C4-2B (cell line): ENCODE data around the gene GPR87.

Experiments
- H3K27ac ChIP-seq: fragments of 450-650 bp; 2 replicates; pipeline ENCODE4 v1.5.1; 2017
- ZFX ChIP-seq: fragments of 450-650 bp; IDR thresholded peaks from 2 replicates; pipeline ENCODE4 v1.6.1; 2017
- TF ChIP-seq, protein P1 (sequence below): fragments of 450-650 bp; conservative IDR thresholded peaks from 2 replicates; pipeline ENCODE4 v1.5.1; 2017; ENCODE audit warnings: mild to moderate bottlenecking

GPR87 gene

GRCh38 chr3:151299006-151299405 lies 17.6 kb downstream of the GPR87 start:
- TF ChIP-seq, protein P1, sequence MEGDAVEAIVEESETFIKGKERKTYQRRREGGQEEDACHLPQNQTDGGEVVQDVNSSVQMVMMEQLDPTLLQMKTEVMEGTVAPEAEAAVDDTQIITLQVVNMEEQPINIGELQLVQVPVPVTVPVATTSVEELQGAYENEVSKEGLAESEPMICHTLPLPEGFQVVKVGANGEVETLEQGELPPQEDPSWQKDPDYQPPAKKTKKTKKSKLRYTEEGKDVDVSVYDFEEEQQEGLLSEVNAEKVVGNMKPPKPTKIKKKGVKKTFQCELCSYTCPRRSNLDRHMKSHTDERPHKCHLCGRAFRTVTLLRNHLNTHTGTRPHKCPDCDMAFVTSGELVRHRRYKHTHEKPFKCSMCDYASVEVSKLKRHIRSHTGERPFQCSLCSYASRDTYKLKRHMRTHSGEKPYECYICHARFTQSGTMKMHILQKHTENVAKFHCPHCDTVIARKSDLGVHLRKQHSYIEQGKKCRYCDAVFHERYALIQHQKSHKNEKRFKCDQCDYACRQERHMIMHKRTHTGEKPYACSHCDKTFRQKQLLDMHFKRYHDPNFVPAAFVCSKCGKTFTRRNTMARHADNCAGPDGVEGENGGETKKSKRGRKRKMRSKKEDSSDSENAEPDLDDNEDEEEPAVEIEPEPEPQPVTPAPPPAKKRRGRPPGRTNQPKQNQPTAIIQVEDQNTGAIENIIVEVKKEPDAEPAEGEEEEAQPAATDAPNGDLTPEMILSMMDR, result no peak
- TF ChIP-seq ZFX, result no peak

GRCh38 chr3:151297429-151297828 lies 19.2 kb downstream of the GPR87 start:
- H3K27ac ChIP-seq, result no peak overlapping the region
- TF ChIP-seq, protein P1, result no peak

More at GRCh38 chr3:151299006-151299405, 17.6 kb downstream of the GPR87 start:
- H3K27ac ChIP-seq, result no peak overlapping the region

- TF ChIP-seq, protein P1, result no peak
- TF ChIP-seq ZFX, result no peak
- H3K27ac ChIP-seq, result no peak overlapping the region
Observed at GRCh38 chr3:151296226-151296625, 20.4 kb downstream of the GPR87 start.

- no peak overlapping the region for H3K27ac ChIP-seq
- no peak for TF ChIP-seq ZFX
- TF ChIP-seq, protein P1, result no peak
Observed at GRCh38 chr3:151293127-151293526, 23.5 kb downstream of the GPR87 start.

DNA sequence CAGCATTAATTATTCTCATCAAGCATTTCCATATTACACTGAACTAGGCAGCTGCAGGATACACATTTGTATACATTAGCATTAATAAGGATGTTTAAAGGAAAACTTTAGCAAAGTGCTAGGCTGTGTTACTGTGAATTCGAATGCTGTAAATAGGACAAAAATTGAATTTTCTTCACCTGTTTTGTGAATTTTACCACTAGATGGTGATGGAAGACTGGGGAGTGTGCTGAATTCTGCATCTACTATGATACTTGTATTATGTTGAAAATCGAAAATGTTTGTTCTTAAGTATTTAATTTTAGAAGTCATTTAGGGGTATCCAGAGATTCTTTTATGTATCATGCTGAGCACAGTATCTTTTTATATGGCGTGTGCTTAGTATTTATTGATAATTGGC lies 25.9 kb downstream of the GPR87 start:
- TF ChIP-seq, protein P1, result peak; percentile 71
- no peak for TF ChIP-seq ZFX
- H3K27ac ChIP-seq, result no peak overlapping the region

- no peak for TF ChIP-seq ZFX
- TF ChIP-seq, protein P1, result no peak
- H3K27ac ChIP-seq, result no peak overlapping the region
Observed at GRCh38 chr3:151289445-151289844, 27.2 kb downstream of the GPR87 start.

DNA sequence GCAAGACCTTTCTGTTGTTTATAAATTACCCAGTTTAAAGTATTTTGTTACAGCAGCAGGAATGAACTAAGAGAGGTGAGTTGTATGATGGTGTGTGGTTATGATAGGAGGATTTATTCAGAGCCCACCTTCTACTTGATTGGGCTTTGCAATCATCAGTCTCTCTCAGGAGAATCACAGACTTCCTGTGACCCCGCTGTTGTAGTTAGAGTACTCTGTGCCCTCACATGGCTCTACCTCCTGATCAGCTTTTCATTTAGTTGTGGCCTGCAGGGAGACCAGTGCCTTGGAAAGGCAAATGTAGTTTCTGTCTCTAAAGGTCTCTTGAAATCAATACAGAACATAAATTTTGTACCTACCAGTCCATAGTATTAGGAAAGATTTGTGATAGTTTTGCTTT lies 30.7 kb downstream of the GPR87 start:
- no peak overlapping the region for H3K27ac ChIP-seq
- TF ChIP-seq, protein P1, result no peak
- no peak for TF ChIP-seq ZFX
